ENCODE data around the gene GOLIM4.
"Not testable (repeated sequence)": the region's sequence is repeated elsewhere in the genome, so short reads cannot be mapped to it uniquely, and the experiment has no call there.

The GOLIM4 gene

GRCh38 chr3:168095611-168096209 lies at the start of gene GOLIM4:
GOLIM4 (minus strand) TSS chr3:168095924; CDS start chr3:168095285, 639 bp downstream.
- DNase-seq (ENCODE audit: low read depth): peak; percentile 12

- no peak for DNase-seq (ENCODE audit: low read depth)
These were observed 45.8 kb upstream of the GOLIM4 start for GRCh38 chr3:168141405-168141998.

DNA sequence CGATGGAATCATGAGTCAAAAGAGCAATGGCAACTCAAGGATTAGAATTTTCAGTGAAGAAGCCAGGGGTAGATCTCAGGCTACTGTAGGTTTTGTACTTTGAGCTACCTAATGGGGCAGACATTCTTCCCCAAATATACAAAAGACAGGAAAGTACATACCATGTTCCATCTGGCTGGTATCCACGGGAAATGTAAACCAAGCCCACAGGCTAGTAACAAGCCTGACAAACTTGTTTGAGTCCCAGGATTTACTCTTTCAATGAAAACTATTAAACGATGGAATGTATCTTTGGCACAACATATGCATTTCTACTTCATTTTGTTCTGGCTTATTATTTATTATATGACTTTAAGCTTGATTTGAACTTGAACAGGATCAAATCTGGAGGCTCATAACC lies 44.2 kb upstream of the GOLIM4 start:
- no peak for DNase-seq (ENCODE audit: low read depth)

- no peak for DNase-seq (ENCODE audit: low read depth)
These were observed 42.7 kb upstream of the GOLIM4 start for GRCh38 chr3:168138421-168138820.

GRCh38 chr3:168134931-168135330 lies 39.2 kb upstream of the GOLIM4 start:
- no peak for DNase-seq (ENCODE audit: low read depth)

- not testable (repeated sequence) for DNase-seq (ENCODE audit: low read depth)
These were observed 34.5 kb upstream of the GOLIM4 start for GRCh38 chr3:168130250-168130649.

- DNase-seq (ENCODE audit: low read depth): not testable (repeated sequence)
These were observed 32.7 kb upstream of the GOLIM4 start for GRCh38 chr3:168128463-168128862.

GRCh38 chr3:168127466-168127865 lies 31.7 kb upstream of the GOLIM4 start:
- no peak for DNase-seq (ENCODE audit: low read depth)

DNA sequence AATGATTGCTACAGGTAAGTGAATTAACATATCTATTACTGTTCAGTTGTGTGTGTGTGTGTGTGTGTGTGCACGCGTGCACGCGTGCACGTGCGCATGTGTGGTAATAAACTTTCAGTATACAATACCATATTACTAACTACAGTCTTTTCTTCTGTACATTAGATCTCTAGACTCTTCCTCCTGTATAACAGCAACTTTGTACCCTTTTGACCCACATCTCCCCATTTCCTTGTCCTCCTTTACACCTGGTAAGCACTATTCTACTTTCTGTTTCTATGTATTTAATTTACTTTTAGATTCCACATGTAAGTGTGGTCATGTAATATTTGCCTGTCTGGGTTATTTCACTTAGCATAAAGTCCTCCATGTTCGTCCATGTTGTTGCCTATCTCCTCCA lies 29.1 kb upstream of the GOLIM4 start:
- DNase-seq (ENCODE audit: low read depth): no peak

DNA sequence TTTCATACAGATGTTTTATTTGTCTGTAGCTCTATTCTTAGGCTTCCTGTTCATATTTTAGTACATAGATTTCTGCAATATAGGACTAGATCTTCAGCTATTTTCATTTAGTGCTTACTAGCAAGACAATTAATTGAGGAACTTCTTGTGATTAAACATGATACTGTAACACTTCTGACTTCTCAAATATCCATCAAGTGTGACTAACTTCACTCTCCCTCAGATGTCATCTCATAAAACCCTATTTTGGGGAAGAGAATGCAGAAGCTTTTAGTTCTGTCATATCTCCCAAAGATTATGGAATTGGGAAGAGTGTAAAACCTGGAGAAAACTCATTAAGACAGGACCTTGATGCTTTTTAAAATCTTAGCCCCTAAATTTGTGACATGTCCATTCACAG lies 28.6 kb upstream of the GOLIM4 start:
- DNase-seq (ENCODE audit: low read depth): no peak

- DNase-seq (ENCODE audit: low read depth): no peak
These were observed 27.8 kb upstream of the GOLIM4 start for GRCh38 chr3:168123201-168124176.

- no peak for DNase-seq (ENCODE audit: low read depth)
These were observed 25.7 kb upstream of the GOLIM4 start for GRCh38 chr3:168121184-168122017.

DNA sequence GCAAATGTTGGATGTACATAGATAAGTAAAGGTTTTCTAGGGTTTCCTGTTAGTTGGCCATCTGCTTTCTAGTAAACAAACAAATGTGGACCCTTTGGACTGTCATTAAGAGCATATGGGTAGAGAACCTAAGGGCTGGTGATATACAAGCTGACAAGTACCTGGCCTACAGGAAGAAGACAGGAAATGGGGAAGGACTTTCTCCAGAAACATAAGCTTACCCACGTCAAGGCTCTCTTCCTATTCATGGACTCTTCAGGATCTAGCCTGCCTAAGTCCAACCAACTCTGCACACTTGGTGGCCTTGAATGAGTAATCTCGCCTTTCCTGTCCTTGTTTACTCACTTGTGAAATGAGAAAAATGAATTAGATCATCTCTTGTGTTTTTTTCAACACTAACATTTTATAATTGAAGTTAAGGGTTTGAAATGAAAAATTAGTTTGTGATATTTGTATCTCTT lies 22.2 kb upstream of the GOLIM4 start:
- DNase-seq (ENCODE audit: low read depth): no peak

GRCh38 chr3:168117059-168117458 lies 21.3 kb upstream of the GOLIM4 start:
- DNase-seq (ENCODE audit: low read depth): no peak

DNA sequence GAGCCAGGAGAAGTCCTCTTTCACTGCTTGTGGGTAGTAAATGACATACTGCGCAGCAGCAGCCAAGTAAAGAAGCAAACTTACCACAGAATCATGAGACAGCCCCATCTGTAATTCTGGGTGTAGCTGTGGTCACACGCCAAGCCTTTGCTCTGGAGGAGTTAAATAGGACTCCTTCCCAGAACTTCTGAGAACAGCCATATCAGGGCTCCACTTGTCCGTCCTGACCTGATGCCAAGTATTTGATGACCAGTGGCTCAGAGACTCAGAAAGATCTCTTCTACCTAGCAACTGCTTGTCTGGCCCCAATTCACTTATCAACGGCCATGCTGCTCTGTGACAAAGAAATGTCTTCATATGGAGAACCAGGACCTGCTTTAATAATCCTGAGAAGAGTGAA lies 20.6 kb upstream of the GOLIM4 start:
- no peak for DNase-seq (ENCODE audit: low read depth)

DNA sequence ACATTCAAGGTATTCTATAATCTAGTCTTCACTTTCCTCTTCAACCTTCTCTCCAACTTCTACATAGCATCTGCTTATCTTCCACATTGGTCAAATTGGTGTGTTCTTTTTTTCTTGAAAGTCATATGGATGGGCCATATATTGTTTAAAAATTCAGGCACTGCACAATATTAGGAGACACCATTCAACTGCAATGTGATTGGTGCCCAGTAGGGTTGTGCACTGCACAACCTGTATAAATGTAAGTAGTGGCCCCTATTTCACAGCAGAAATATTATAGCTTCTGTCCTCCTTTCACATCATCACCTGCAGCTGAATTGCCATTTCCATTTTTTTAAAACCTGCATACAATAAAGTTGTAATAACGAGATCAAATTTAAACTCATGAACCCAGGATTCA lies 18.1 kb upstream of the GOLIM4 start:
- no peak for DNase-seq (ENCODE audit: low read depth)

GRCh38 chr3:168112894-168113293 lies 17.2 kb upstream of the GOLIM4 start:
- no peak for DNase-seq (ENCODE audit: low read depth)

DNA sequence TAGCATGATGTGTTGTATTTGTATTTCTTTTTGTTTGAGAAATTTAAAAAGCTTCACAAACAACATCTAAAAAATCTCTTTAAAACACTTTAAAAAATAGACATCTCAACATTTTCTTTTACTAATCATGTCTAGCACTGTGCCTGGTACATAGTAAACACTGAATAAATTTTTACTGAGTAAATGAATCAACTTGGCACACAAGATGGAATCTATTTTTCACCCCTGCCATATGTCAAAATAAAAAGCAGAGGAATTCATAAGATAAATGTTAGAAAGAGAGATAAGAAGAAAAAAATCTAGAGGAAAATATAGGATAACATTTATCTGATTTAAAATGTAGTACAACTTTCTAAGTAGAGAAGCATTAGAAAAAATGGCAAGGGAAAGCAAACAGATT lies 8.6 kb upstream of the GOLIM4 start:
- DNase-seq (ENCODE audit: low read depth): no peak

- DNase-seq (ENCODE audit: low read depth): no peak
These were observed 7.1 kb upstream of the GOLIM4 start for GRCh38 chr3:168102735-168103410.

GRCh38 chr3:168100777-168101492 lies 5.2 kb upstream of the GOLIM4 start:
- no peak for DNase-seq (ENCODE audit: low read depth)

GRCh38 chr3:168097381-168097780 lies 1.7 kb upstream of the GOLIM4 start:
- no peak for DNase-seq (ENCODE audit: low read depth)

Data from activated T-helper 9 cell treated with anti-CD3 and anti-CD28 coated beads, Interleukin-2, amount 50 U/mL, for 16 hours (primary cell).